Mucosa of descending colon (tissue), 3 donors: ENCODE data around the gene CCNYL1. TPM values are rescaled to one million over a fixed set of nuclear protein-coding genes. Genes with fewer than 3 reads are reported as not detected.

ENCODE experiments used
- ATAC-seq: fragments of 200-7000 bp; cut with Tn5 transposase; one replicate; pipeline ENCODE4 v1.9.1; 2020; ENCODE audit warnings: mild to moderate bottlenecking, moderate library complexity
- DNase-seq, 3 donors: peaks; one replicate each; pipeline ENCODE4 v3.0.0-alpha.2; 2020
- H3K36me3 ChIP-seq: fragments of 200-600 bp; one replicate; pipeline ENCODE4 v1.8.0; 2021; ENCODE audit warnings: low read depth, mild to moderate bottlenecking
- H3K4me1 ChIP-seq: fragments of 200-600 bp; one replicate; pipeline ENCODE4 v1.8.0; 2021; ENCODE audit warnings: low read depth, mild to moderate bottlenecking
- H3K4me3 ChIP-seq: fragments of 200-600 bp; one replicate; pipeline ENCODE4 v1.8.0; 2021; ENCODE audit warnings: mild to moderate bottlenecking
- H3K9me3 ChIP-seq: fragments of 200-600 bp; one replicate; pipeline ENCODE4 v1.8.0; 2021; ENCODE audit warnings: mild to moderate bottlenecking
- intact Hi-C, 2 donors: fragments of 100-400 bp; cut with DNase I in 1 of 2; cut with micrococcal nuclease in 1 of 2; formaldehyde crosslinking; loops; one replicate each; pipeline versions ENCODE4 v1.11.0 to v1.11.1; 2022; cut with DNase I, micrococcal nuclease
- total RNA-seq, 3 donors: library from RNA; stranded (reverse); fragmentation: NEBNext Ultra II Directional in 2 of 3; extraction: Animal tissue kit (Norgen Biotek cat#: 25700) in 2 of 3; gene quantifications; one replicate each; pipeline versions ENCODE4 v1.2.1 to v1.2.4, GENCODE V29; 2021 to 2023
- TF ChIP-seq, protein P1 (sequence below): fragments of 200-600 bp; IDR thresholded peaks from one replicate; pipeline ENCODE4 v1.8.0; 2022; ENCODE audit warnings: antibody characterized with exemption, mild to moderate bottlenecking
- donor health status: DM: no; HTN: no; CAD: no; lungs with moderate emphysema.
- donor health status: DM: no; HTN: no; CAD: no.
- donor health status: DM: no; HTN: yes; CAD: no.

The CCNYL1 gene
- total RNA-seq, 3 donors from 2014 or later: 27.8 to 53.9 (median 32.0) TPM

DNA sequence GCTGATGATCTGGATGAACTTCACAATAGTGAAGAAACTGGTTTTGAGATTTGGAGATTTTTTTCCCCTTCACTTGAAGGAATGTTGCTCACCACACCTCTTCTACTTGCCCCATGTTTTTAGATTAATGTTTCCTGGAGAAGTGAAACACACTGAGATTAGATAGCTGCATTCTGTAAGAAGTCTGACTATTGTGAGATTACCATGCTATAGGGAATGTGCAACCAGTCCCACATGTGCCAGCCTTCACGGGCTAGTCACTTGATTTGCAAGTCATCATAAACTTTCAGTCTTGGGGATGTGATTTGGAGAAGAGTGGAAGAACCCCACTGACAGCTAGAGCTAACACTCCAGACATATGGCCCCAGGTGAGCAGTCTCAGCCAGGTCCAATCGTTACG lies 7.4 kb upstream of the CCNYL1 start:
- no peaks in the 10 kb centered on the region for H3K9me3 ChIP-seq
- no peaks in the 10 kb centered on the region for H3K36me3 ChIP-seq
- DNase-seq (no peak), ATAC-seq (no peak)
- no peak overlapping the region for H3K4me3 ChIP-seq
- intact Hi-C loops: no loop called here
- no peaks in the 10 kb centered on the region for H3K4me1 ChIP-seq
- TF ChIP-seq, protein P1, sequence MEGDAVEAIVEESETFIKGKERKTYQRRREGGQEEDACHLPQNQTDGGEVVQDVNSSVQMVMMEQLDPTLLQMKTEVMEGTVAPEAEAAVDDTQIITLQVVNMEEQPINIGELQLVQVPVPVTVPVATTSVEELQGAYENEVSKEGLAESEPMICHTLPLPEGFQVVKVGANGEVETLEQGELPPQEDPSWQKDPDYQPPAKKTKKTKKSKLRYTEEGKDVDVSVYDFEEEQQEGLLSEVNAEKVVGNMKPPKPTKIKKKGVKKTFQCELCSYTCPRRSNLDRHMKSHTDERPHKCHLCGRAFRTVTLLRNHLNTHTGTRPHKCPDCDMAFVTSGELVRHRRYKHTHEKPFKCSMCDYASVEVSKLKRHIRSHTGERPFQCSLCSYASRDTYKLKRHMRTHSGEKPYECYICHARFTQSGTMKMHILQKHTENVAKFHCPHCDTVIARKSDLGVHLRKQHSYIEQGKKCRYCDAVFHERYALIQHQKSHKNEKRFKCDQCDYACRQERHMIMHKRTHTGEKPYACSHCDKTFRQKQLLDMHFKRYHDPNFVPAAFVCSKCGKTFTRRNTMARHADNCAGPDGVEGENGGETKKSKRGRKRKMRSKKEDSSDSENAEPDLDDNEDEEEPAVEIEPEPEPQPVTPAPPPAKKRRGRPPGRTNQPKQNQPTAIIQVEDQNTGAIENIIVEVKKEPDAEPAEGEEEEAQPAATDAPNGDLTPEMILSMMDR: no peak

DNA sequence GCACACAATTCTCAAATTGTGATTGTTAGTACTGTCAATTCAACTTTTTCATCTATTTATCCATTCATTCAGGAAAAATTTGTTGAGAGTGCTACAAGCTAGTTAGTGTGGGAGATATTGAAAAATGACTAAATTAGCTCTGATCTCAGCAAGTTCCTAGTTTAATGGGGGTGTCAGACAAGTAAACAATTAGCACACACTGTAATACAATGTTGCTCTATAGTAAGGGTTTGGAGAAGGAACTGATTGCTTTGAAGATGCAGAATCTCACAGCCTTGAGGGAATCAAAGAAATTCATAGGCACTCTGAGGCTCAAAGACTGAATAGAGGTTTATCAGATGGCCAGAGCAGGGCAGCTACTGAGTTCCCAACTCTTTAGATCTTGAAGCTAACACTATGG lies 6.8 kb upstream of the CCNYL1 start:
- Histone ChIP-seq H3K4me1 (peaks cover 3% of the 10 kb centered on the region), H3K4me3 (no peak overlapping the region), H3K36me3 (no peaks in the 10 kb centered on the region), H3K9me3 (no peaks in the 10 kb centered on the region)
- intact Hi-C loops: no loop called here
- ATAC-seq (no peak), DNase-seq (no peak)
- TF ChIP-seq, protein P1: no peak

DNA sequence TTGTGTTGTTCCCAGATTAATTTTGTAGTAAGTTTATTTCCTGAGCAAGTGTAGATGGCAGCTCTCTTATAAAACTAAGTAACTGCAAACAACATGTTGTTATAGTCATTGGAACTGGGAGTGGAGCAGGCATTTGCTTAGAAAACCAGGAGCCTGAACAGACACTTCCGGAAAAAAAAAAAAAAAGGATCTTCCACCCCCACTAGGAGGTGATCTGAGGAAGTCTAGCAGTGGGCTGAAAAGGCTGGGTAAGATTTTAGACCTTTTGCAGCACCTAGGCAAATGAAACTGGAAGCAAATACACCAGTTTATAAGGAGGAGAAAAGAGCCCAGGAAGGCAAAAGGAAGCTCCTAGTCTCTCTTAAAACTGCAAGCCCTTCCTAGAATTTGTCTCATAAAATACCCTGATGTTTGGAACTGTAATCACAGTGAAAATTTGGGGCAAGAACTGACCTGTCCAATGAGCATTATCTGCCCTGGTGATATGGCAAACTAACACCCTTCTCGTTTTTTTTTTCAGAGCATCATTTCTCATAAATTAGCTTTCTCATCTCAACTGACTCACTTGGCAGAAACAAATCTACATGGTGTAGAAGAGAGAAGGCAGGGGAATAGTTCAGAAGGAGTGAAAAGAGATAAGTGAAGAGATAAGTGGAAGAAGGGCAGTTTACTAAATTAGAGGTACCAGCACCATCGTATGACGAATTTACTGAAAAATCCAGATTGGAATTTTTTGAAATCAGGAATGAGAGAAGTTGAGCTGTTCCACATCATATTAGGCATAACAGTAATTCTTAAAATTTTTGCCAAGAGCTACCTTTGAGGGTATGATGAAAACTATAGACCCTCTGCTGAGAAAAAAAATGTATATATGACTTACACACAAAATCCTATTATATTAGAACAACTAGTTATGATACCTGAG lies 4.2 kb upstream of the CCNYL1 start:
- DNase-seq (no peak), ATAC-seq (no peak)
- Histone ChIP-seq H3K4me3 (no peak overlapping the region), H3K36me3 (no peaks in the 10 kb centered on the region), H3K9me3 (no peaks in the 10 kb centered on the region), H3K4me1 (peaks cover 5% of the 10 kb centered on the region)
- intact Hi-C loops: no loop called here
- TF ChIP-seq, protein P1: no peak

DNA sequence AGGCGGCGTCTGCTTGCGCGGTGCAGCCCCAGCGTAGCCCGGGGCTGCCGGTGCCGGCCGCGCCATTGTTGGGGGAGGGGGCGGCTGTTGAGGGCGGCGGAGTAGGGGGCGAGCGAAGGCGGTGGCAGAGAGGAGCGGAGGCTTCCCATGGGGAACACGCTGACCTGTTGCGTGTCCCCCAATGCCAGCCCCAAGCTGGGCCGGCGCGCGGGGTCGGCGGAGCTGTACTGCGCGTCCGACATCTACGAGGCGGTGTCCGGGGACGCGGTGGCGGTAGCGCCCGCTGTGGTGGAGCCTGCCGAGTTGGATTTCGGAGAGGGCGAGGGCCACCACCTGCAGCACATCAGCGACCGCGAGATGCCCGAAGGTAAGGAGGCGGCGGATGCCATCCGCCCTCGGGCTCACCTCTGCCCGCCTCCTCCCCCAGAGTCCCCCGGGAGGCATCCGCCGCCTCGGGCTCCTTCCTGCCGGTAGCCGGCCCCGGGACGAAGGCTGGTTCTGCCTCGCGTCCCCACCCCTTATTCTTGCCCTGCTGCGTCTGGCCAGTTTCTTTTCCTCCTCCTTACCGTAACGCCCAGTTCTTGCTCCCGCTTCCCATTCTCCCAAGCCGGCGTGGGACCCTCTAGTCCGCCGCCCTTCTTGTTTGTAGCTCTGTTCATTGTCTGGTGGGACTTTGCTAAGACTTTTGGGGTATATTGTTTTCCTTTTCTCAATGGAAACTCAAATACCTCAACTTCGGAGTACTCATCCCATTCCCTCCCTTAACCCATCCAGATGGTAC lies 500 bp downstream of the CCNYL1 start:
- DNase-seq: peak; percentile 66 to 82 (median 81)
- Histone ChIP-seq H3K9me3 (no peaks in the 10 kb centered on the region), H3K4me3 (peak overlapping the region; percentile 60), H3K36me3 (no peaks in the 10 kb centered on the region), H3K4me1 (peaks cover 13% of the 10 kb centered on the region)
- intact Hi-C loops: no loop called here
- ATAC-seq: peak; percentile 51
- TF ChIP-seq, protein P1: no peak

DNA sequence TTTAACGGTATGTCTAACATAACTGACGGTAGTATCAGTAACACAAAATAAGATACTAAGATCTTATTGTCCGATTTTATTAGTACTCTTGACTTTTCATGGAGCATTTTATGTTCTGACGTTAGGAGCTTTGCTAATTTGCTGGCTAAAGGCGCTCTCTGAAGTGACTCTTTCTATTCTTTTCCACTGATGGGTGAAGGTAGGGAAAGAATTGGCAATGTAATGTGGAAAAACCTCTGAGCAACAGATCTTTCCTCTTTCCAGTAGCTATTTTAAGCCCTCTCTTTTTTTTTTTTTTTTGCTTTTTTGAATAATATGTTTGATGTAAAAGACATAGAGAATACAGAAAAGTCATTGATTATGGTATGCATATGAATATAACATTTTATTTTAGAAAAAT lies 4.6 kb downstream of the CCNYL1 start:
- no peaks in the 10 kb centered on the region for H3K9me3 ChIP-seq
- ATAC-seq (no peak), DNase-seq (no peak)
- H3K4me3 ChIP-seq: no peak overlapping the region
- intact Hi-C loops: no loop called here
- TF ChIP-seq, protein P1: no peak
- no peaks in the 10 kb centered on the region for H3K36me3 ChIP-seq
- H3K4me1 ChIP-seq: peaks cover 9% of the 10 kb centered on the region
